Vagina (tissue), 2 donors: ENCODE results near the gene SERINC5.

Experiments used
- CTCF ChIP-seq, 3 experiments: fragments of 450-650 bp in 2 of 3; fragments of 200-600 bp in 1 of 3; sonication (generic) in 1 of 3; IDR thresholded peaks; one replicate each; pipeline ENCODE4 v1.5.1; 2017 to 2019; ENCODE audit warnings: antibody characterized with exemption in 3 of 3, mild to moderate bottlenecking in 2 of 3, moderate library complexity in 2 of 3
- POLR2A ChIP-seq, 2 donors: fragments of 450-650 bp; IDR thresholded peaks; one replicate each; pipeline ENCODE4 v1.6.1; 2017; ENCODE audit warnings: antibody characterized with exemption in 2 of 2, mild to moderate bottlenecking in 2 of 2, moderate library complexity in 2 of 2

DNA sequence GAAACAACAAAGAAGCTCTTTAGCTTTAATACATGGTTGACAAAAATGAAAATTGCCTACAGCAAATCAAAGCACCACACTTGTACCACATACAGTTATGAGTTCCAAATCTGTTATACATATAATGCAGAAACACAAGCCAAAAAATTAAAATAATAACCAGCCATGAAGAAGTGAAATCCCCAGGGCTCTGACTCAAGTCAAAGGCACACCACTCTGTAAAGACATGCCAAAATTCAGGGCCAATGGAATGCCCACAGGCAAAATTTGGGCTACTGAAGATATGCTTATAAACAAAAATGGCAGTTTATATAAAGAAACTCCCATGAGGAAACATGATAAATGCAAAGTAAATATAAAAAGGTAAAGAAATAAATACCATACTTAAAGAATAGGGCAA, 191.7 kb downstream of the SERINC5 start:
- TF ChIP-seq CTCF (IDR thresholded peaks at IDR 0.05) (no peak), POLR2A (IDR thresholded peaks at IDR 0.05) (no peak)
